Thyroid gland (tissue), 4 donors: ENCODE data around the gene IQGAP3. TPM values are rescaled to one million over a fixed set of nuclear protein-coding genes. Genes with fewer than 3 reads are reported as not detected.

Source experiments
- DNase-seq, 2 donors: peaks; one replicate each; pipeline ENCODE4 v3.0.0-alpha.2; 2019
- H3K27ac ChIP-seq, 3 donors: fragments of 200-600 bp; sonication (generic); 1 replicate in 2 of 3; 2 replicates in 1 of 3; pipeline ENCODE4 v1.5.1; 2016 to 2019; ENCODE audit warnings: mild to moderate bottlenecking in 1 of 3, moderate library complexity in 1 of 3
- H3K27me3 ChIP-seq: fragments of 200-600 bp; sonication (generic); one replicate; pipeline ENCODE4 v1.5.1; 2019
- H3K36me3 ChIP-seq, 2 donors: fragments of 200-600 bp; sonication (generic); one replicate each; pipeline ENCODE4 v1.5.1; 2016 to 2019
- H3K4me1 ChIP-seq, 2 donors: fragments of 200-600 bp; sonication (generic); one replicate each; pipeline ENCODE4 v1.5.1; 2017 to 2019
- H3K4me3 ChIP-seq, 3 donors: fragments of 200-600 bp; sonication (generic); replicated peaks in 1 of 3; 1 replicate in 2 of 3; 2 replicates in 1 of 3; pipeline ENCODE4 v1.5.1; 2016; ENCODE audit warnings: mild to moderate bottlenecking in 1 of 3
- H3K9me3 ChIP-seq: fragments of 200-600 bp; sonication (generic); one replicate; pipeline ENCODE4 v1.5.1; 2017
- CTCF ChIP-seq, 6 experiments: fragments of 200-600 bp in 3 of 6; fragments of 450-650 bp in 3 of 6; sonication (generic) in 3 of 6; IDR thresholded peaks; one replicate each; pipeline ENCODE4 v1.5.1; 2016 to 2019; ENCODE audit warnings: antibody characterized with exemption in 6 of 6, mild to moderate bottlenecking in 2 of 6, inconsistent platforms in 1 of 6, moderate library complexity in 1 of 6
- POLR2A ChIP-seq, 2 donors: fragments of 450-650 bp; IDR thresholded peaks; one replicate each; pipeline ENCODE4 v1.6.1; 2017; ENCODE audit warnings: antibody characterized with exemption in 2 of 2, mild to moderate bottlenecking in 2 of 2, moderate library complexity in 1 of 2
- WGBS, 2 donors: methylation state at CpG; one replicate each; pipeline ENCODE4 v1.1.5; 2017; 5-methylcytosine and 5-hydroxymethylcytosine counted together
- intact Hi-C: fragments of 100-400 bp; cut with DNase I; formaldehyde crosslinking; loops from one replicate; pipeline ENCODE4 v1.15.1; 2023
- total RNA-seq, 4 donors: library from RNA; depleted of rRNA; stranded (reverse); fragments of >200 nt; gene quantifications; one replicate each; pipeline ENCODE4 v1.2.3, GENCODE V29; 2016

Gene IQGAP3
- total RNA-seq, 4 donors from 2014 or later, result 0.15 to 1.4 (median 0.50) TPM

GRCh38 chr1:156595016-156595415 is 22.7 kb upstream of the IQGAP3 start:
- 91 to 93% methylated on average over 2 of the region's 2 CpGs for WGBS, 2 donors
- intact Hi-C loops, result no loop called here
- no peak for DNase-seq
- Histone ChIP-seq H3K4me3 (no peak overlapping the region), H3K36me3 (peaks cover 8 to 23% of the 10 kb centered on the region in 2 donors), H3K27me3 (no peaks in the 10 kb centered on the region), H3K4me1 (peaks cover 11 to 12% of the 10 kb centered on the region in 2 donors), H3K9me3 (no peaks in the 10 kb centered on the region), H3K27ac (no peak overlapping the region)
- TF ChIP-seq POLR2A (IDR thresholded peaks at IDR 0.05) (no peak), CTCF (IDR thresholded peaks at IDR 0.05) (no peak)

- no peak overlapping the region for H3K4me3 ChIP-seq
- H3K27ac ChIP-seq, result no peak overlapping the region
- DNase-seq, result no peak
- no peaks in the 10 kb centered on the region for H3K9me3 ChIP-seq
- 85 to 94% methylated on average over 3 of the region's 3 CpGs for WGBS, 2 donors
- H3K27me3 ChIP-seq, result no peaks in the 10 kb centered on the region
- peaks cover 11 to 12% of the 10 kb centered on the region in 2 donors for H3K4me1 ChIP-seq
- intact Hi-C loops, result loop anchor here (5.0 kb wide), 1 partner anchor 87 kb away; no protein-coding TSS in a partner anchor
- H3K36me3 ChIP-seq, result peaks cover 8 to 23% of the 10 kb centered on the region in 2 donors
- TF ChIP-seq CTCF (IDR thresholded peaks at IDR 0.05), result no peak
- TF ChIP-seq POLR2A (IDR thresholded peaks at IDR 0.05), result no peak
Measured at GRCh38 chr1:156594190-156594589, 21.8 kb upstream of the IQGAP3 start.

- no peaks in the 10 kb centered on the region for H3K9me3 ChIP-seq
- peaks cover 8 to 23% of the 10 kb centered on the region in 2 donors for H3K36me3 ChIP-seq
- no peak for TF ChIP-seq CTCF (IDR thresholded peaks at IDR 0.05)
- no peak for TF ChIP-seq POLR2A (IDR thresholded peaks at IDR 0.05)
- intact Hi-C loops, result loop anchor here (5.0 kb wide), 1 partner anchor 86 kb away; no protein-coding TSS in a partner anchor
- no peak overlapping the region for H3K4me3 ChIP-seq
- no peak for DNase-seq
- no peak overlapping the region for H3K27ac ChIP-seq
- H3K27me3 ChIP-seq, result no peaks in the 10 kb centered on the region
- 91 to 94% methylated on average over 6 to 8 of the region's 8 CpGs for WGBS, 2 donors
- peaks cover 11 to 12% of the 10 kb centered on the region in 2 donors for H3K4me1 ChIP-seq
Measured at GRCh38 chr1:156593661-156593989, 21.3 kb upstream of the IQGAP3 start.

- TF ChIP-seq CTCF (IDR thresholded peaks at IDR 0.05) (no peak), POLR2A (IDR thresholded peaks at IDR 0.05) (no peak)
- Histone ChIP-seq H3K27ac (no peak overlapping the region), H3K4me1 (peaks cover 11 to 12% of the 10 kb centered on the region in 2 donors), H3K9me3 (no peaks in the 10 kb centered on the region), H3K4me3 (no peak overlapping the region), H3K27me3 (no peaks in the 10 kb centered on the region), H3K36me3 (peaks cover 8 to 23% of the 10 kb centered on the region in 2 donors)
- WGBS, 2 donors, result 79 to 88% methylated on average over 8 of the region's 8 CpGs
- DNase-seq, result no peak
- intact Hi-C loops, result loop anchor here (5.0 kb wide), 1 partner anchor 86 kb away; no protein-coding TSS in a partner anchor
Measured at GRCh38 chr1:156592910-156593660, 20.7 kb upstream of the IQGAP3 start.
